Glutamatergic neuron (in vitro differentiated cells): Measurements from ENCODE around the gene CHST11. TPM values are rescaled to one million over a fixed set of nuclear protein-coding genes. Genes with fewer than 3 reads are reported as not detected.

ENCODE experiments used
- DNase-seq: peaks from one replicate; pipeline ENCODE4 v3.0.0; 2022
- H3K27ac Mint-ChIP-seq: one replicate; pipeline ENCODE4 v1.8.0; 2020; ENCODE audit warnings: mild to moderate bottlenecking, mixed read lengths, inconsistent platforms; ENCODE audit not compliant: unreplicated experiment
- H3K27me3 Mint-ChIP-seq: one replicate; pipeline ENCODE4 v1.8.0; 2020; ENCODE audit warnings: mild to moderate bottlenecking, moderate library complexity, mixed read lengths, inconsistent platforms; ENCODE audit not compliant: unreplicated experiment
- H3K36me3 Mint-ChIP-seq: one replicate; pipeline ENCODE4 v1.8.0; 2020; ENCODE audit warnings: mild to moderate bottlenecking, mixed read lengths, inconsistent platforms; ENCODE audit not compliant: unreplicated experiment
- H3K4me1 Mint-ChIP-seq: one replicate; pipeline ENCODE4 v1.8.0; 2020; ENCODE audit warnings: mild to moderate bottlenecking, low read depth, mixed read lengths, inconsistent platforms; ENCODE audit not compliant: unreplicated experiment
- H3K4me3 Mint-ChIP-seq: one replicate; pipeline ENCODE4 v1.8.0; 2020; ENCODE audit warnings: mild to moderate bottlenecking, mixed read lengths, inconsistent platforms; ENCODE audit not compliant: unreplicated experiment
- H3K9me3 Mint-ChIP-seq: one replicate; pipeline ENCODE4 v1.8.0; 2020; ENCODE audit warnings: mild to moderate bottlenecking, moderate library complexity, mixed read lengths, inconsistent platforms; ENCODE audit not compliant: unreplicated experiment
- CTCF ChIP-seq: fragments of 200-600 bp; sonication (generic); IDR thresholded peaks from one replicate; pipeline ENCODE4 v1.5.0; 2021; ENCODE audit not compliant: partially characterized antibody, unreplicated experiment
- total RNA-seq: library from RNA; stranded (reverse); fragmentation: NEBNext Ultra II Directional; extraction: Animal tissue kit (Norgen Biotek cat#: 25700); gene quantifications from one replicate; pipeline ENCODE4 v1.2.1, GENCODE V29; 2021; ENCODE audit not compliant: unreplicated experiment

The CHST11 gene
- total RNA-seq, 1 donor from 2014 or later = 11.5 TPM

DNA sequence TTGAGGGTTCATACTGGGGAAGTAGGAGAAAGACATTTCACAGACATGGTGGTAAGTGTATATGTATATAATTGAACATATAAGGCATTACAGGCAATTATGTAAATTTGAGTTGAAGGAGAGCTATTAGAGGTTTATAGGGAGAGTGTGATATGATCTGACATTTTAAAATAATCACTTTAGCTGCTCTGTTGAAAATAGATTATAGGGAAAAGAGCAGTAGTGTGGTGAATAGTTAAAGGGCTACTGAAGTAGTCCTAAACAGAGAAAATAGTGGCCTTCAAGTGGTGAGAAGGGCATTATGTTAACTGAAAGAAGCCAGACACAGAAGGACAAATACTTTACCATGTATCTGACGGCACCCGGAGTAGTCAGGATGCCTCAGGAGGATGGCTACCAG is 267.1 kb downstream of the CHST11 start:
- Mint-ChIP-seq H3K4me3 (no peak overlapping the region), H3K4me1 (peaks cover 29% of the 10 kb centered on the region), H3K27me3 (no peaks in the 10 kb centered on the region), H3K9me3 (peaks cover 3% of the 10 kb centered on the region), H3K36me3 (no peaks in the 10 kb centered on the region), H3K27ac (no peak overlapping the region)
- DNase-seq = no peak
- no peak for TF ChIP-seq CTCF

DNA sequence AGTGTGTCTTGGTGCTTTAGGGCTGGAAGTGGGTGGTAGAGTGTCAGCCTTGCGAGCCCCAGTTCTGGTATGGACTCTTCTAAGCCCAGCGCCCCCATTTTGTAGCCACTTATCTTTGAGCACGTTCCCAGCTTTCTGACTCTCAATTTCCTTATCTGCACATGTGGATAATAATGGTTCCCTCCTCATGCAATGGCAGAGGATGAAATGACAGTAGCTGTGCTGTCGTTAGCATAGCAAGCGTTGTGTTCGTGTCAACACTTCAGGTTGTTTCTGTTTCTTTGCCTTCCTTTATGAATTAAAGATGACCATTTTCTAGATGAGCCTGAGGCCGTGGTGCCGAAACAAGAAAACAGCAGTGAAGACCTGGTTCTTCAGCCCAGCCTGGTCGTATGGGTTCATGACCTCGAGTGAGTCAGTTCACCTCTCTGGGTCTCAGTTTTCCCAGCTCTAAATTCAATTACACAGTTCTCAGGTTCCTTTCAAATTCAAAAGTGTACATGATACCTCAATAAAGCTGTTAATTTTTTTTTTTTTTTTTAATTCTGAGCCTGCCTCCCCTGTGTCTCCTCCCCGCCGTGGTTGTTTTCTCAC is 268.3 kb downstream of the CHST11 start:
- no peak overlapping the region for H3K27ac Mint-ChIP-seq
- H3K9me3 Mint-ChIP-seq = peaks cover 6% of the 10 kb centered on the region
- TF ChIP-seq CTCF = no peak
- peaks cover 3% of the 10 kb centered on the region for H3K36me3 Mint-ChIP-seq
- no peak for DNase-seq
- H3K4me1 Mint-ChIP-seq = peaks cover 37% of the 10 kb centered on the region
- no peaks in the 10 kb centered on the region for H3K27me3 Mint-ChIP-seq
- no peak overlapping the region for H3K4me3 Mint-ChIP-seq

DNA sequence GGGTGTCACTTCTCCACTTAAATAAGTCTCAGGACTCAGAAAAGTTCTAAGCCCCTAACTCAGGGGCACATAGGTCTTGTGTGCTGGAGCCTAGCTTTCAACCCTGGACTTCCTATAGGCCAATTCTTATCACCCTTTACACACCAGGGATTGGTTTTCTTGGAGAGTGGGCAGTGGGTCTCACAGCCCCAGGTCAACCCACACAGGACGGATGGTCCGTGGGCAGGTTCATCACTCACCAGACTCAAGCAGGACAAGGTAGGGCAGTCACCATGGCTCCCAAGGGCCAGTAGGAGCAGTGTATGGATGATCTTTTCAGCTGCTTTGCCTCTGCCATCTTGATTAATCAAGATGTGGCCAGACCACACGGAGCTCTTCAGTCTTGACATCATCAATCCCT is 268.9 kb downstream of the CHST11 start:
- no peak overlapping the region for H3K27ac Mint-ChIP-seq
- H3K27me3 Mint-ChIP-seq = no peaks in the 10 kb centered on the region
- no peak overlapping the region for H3K4me3 Mint-ChIP-seq
- TF ChIP-seq CTCF = no peak
- H3K4me1 Mint-ChIP-seq = peaks cover 37% of the 10 kb centered on the region
- H3K9me3 Mint-ChIP-seq = peaks cover 6% of the 10 kb centered on the region
- no peak for DNase-seq
- peaks cover 3% of the 10 kb centered on the region for H3K36me3 Mint-ChIP-seq

GRCh38 chr12:104727726-104728465 is 271.1 kb downstream of the CHST11 start:
- Mint-ChIP-seq H3K36me3 (peaks cover 3% of the 10 kb centered on the region), H3K4me1 (peaks cover 34% of the 10 kb centered on the region), H3K9me3 (peaks cover 3% of the 10 kb centered on the region), H3K27me3 (no peaks in the 10 kb centered on the region), H3K4me3 (no peak overlapping the region), H3K27ac (no peak overlapping the region)
- TF ChIP-seq CTCF = no peak
- no peak for DNase-seq

DNA sequence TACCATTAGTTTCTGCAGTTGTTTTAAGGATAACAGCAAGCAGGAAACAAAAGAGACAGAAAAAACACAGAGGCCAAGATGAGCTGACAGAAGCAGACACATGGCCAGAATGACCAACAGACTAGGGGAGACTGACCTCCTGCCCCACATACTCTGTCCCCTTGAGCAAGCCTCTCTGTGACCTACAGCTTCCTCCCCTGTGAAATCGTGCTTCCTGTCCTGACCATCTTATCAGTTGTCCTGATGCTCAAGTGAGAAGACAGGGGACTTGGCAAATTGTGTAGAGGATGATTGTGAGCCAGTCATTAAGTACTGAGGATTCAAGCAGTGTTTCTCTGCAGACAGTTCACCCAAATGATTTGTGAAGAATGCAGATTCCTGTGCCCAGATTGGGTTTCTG is 272.3 kb downstream of the CHST11 start:
- peaks cover 3% of the 10 kb centered on the region for H3K9me3 Mint-ChIP-seq
- peaks cover 25% of the 10 kb centered on the region for H3K4me1 Mint-ChIP-seq
- H3K4me3 Mint-ChIP-seq = no peak overlapping the region
- no peak for TF ChIP-seq CTCF
- H3K27ac Mint-ChIP-seq = no peak overlapping the region
- no peak for DNase-seq
- peaks cover 3% of the 10 kb centered on the region for H3K36me3 Mint-ChIP-seq
- no peaks in the 10 kb centered on the region for H3K27me3 Mint-ChIP-seq
